ENCODE measurements around the gene RWDD4.
"Not testable (repeated sequence)": the region's sequence is repeated elsewhere in the genome, so short reads cannot be mapped to it uniquely, and the experiment has no call there.

Gene RWDD4

DNA sequence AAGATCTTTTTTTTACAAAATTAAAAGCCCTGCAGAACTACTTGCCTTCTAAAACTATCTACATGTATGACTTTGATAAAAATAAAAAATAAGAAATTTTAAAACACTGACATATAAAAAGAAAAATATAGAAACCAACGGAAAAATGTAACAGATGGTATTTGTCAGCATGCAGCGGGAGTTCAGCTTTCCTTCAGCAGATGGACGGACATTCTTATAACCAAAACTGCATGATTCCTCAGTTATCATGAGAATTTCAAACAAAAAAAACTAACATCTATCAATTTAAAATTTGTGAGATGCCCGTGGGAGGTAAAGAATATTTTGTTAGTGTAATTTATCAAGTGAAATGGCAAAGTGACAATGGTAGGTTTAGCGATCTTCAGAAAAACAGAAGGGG lies 23.2 kb downstream of the RWDD4 start:
- no peak for DNase-seq (ENCODE audit: low spot score)

GRCh38 chr4:183635321-183635720 lies 23.7 kb downstream of the RWDD4 start:
- DNase-seq (ENCODE audit: low spot score) = no peak

DNA sequence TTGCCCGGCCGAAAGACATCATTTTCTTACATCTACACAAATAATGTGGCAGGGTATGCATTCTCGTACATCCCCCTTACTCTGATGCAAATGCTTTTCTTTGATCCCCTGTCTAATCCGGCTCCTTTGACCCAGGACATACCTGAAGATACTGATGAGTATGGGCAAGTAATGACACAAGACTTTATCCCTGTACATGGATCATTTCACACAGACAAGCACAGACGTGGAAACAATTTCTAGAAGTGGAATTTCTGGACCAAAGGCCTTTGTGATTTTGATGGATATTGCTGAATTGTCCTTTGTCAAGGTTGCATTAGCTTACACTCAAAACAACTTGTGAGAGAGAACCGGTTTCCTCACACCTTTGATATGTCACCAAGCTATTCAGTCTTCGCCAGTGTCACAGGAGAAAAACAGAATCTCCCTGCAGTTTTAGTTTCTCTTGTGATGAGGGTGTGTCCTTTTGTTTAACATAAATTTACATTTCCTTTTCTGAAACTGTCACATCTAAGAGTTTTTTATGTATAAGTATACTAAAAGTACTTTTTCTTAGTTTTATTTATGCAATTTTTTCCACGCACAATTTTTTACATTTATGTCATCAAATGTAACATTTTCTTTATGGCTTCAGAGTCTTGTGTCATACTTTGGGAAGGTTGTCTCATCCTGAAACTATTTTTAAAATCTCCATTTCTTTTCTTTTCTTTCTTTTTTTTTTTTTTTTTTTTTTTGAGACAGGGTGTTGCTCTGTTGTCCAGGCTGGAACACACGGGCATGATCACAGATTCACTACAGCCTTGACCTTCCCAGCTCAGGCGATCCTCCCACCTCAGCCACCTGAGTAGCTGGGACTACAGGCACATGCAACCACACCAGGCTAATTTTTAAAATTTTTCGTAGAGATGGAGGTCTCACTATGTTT lies 25.2 kb downstream of the RWDD4 start:
- DNase-seq (ENCODE audit: low spot score) = no peak

GRCh38 chr4:183632689-183633088 lies 26.3 kb downstream of the RWDD4 start:
- DNase-seq (ENCODE audit: low spot score) = no peak

DNA sequence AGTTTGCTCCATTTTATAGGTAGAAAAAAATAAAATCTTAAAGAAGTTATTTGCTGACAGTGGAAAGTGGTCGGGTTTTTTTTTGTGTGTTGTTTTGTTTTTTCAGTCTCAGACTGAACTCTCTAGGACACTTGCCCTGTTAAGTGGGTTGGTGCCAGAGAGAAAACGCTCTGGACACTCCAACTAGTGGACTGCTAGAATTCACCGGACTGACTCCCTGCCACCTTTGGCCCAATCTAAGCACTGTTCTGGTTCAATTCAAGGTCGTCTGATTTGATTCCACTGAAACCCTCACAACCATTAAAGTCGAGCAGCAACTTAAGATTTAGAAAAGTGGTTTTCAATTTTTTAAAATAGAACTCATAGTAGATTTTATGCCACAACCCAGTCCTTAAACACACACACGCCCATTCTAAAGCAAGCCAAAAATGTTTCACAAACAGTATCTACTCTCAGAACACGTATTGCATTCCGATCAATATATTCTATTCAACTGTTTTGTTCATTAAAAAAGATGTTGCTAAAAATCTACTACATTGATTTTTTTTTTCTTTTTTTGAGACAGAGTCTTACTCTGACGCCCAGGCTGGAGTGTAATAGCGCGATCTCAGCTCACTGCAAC lies 27.3 kb downstream of the RWDD4 start:
- no peak for DNase-seq (ENCODE audit: low spot score)

DNA sequence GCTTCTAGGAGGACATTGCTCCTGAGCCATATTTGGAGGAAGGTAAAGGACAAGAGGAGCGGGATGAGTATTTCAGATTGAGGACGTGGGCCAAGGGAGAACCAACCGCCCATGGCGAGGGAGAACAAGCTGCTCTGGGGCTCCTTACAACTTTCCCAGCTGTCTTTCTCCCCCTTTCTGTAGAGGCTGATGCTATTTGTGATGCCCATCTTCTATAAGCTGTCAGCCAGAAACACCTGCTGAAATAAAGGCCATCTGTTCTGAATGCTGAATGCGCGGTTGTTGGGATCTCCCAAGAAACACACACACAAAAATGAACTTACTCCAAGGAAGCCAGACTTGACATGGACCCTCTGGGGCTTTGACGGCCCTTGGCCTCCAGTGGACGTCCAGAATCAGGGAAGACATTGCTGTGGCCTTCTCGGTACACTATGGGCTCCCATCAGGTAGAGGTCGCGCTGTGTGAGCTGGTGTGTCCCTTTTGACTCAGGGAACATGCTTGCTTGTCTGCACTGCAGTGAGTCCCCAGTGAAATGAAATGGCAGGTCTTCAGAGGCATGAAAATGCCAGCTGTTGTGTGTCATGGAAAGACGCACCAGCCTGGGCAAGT lies 30.9 kb downstream of the RWDD4 start:
- no peak for DNase-seq (ENCODE audit: low spot score)

GRCh38 chr4:183627286-183627685 lies 31.7 kb downstream of the RWDD4 start:
- not testable (repeated sequence) for DNase-seq (ENCODE audit: low spot score)

- no peak for DNase-seq (ENCODE audit: low spot score)
Observed at GRCh38 chr4:183626168-183626567, 32.8 kb downstream of the RWDD4 start.

GRCh38 chr4:183624548-183624947 lies 34.4 kb downstream of the RWDD4 start:
- DNase-seq (ENCODE audit: low spot score) = no peak

DNA sequence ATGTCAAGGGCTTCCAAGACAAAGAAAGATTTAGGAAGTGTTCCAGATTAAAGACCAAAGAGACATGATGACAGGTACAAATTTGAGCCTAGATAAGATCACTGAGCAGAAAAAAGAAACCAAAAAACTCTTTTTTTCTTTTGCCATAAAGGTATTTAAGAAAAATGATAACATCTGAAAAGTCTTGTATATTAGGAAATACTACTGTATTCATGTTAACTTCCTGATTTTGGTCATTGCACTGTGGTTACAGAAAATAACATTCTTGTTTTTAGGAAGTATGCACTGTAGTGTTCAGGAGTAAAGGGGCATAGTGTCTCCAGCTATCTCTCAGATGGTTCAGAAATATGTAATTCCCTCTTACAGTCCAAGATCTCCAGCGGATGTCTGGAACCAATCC lies 37.1 kb downstream of the RWDD4 start:
- no peak for DNase-seq (ENCODE audit: low spot score)

DNA sequence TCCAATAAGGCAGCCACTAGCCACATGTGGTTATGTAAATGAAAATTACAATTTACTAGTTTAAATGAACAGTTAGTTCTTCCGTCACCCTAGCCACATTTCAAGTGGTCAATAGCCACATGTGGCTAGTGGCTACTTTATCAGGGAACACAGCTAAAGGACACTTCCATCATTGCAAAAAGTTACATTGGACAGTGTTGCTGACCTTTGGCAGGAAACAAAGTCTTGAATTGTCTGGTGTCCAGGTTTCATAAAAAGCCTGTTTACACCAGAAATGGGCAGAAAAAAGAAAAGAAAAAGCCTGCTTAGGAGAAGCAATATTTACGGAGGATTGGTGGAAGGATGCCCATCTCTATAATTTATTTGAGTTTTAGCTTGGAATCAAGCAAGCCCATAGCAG lies 38.6 kb downstream of the RWDD4 start:
- DNase-seq (ENCODE audit: low spot score) = no peak

- no peak for DNase-seq (ENCODE audit: low spot score)
Observed at GRCh38 chr4:183618681-183619080, 40.3 kb downstream of the RWDD4 start.

- no peak for DNase-seq (ENCODE audit: low spot score)
Observed at GRCh38 chr4:183617075-183617474, 41.9 kb downstream of the RWDD4 start.

- no peak for DNase-seq (ENCODE audit: low spot score)
Observed at GRCh38 chr4:183612329-183613250, 46.4 kb downstream of the RWDD4 start.

DNA sequence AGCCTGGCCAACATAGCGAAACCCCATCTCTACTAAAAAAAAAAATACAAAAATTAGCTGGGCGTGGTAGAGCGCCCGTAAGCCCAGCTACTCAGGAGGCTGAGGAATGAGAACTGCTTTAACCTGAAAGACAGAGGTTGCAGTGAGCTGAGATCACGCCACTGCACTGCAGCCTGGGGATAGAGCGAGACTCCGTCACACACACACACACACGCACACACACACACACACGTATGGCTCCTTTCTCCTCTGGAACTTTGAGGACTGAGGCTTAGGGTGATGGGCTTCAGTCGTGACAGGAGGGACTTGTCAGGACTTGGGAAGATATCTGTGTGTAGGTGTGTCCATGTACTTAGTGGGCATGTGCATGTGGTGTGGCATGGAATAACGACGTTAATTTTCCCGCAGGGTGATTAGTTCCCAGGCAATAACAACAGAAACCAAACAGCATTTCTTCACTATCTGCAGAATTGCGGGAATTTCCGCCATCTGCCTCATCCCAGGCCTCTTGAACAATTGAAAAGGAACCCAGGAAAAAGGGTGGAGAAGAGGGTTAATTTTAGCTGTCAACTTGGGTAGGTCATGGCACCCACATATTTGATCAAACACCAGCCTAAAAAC lies 47.7 kb downstream of the RWDD4 start:
- no peak for DNase-seq (ENCODE audit: low spot score)

DNA sequence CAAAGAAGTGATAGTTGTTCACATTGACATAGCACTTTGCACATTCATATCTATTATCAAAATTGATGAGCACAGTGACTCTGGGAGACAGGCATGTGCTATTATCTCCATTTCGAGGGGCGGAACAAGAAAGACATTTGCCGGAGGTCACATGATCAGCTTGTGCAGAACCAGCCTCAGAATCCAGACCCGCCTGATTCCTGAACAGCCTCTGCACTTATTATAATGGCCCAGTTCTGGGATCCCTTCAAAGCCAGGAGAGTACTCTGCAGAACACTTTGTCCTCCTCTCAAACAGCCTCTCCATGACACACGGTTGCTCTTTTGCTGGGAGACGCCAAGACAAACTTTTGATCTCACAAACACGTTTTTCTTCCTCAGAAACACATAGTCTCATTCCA lies 48.4 kb downstream of the RWDD4 start:
- DNase-seq (ENCODE audit: low spot score) = no peak

GRCh38 chr4:183610033-183610432 lies 49.0 kb downstream of the RWDD4 start:
- DNase-seq (ENCODE audit: low spot score) = no peak

GRCh38 chr4:183609151-183609550 lies 49.8 kb downstream of the RWDD4 start:
- DNase-seq (ENCODE audit: low spot score) = no peak

- no peak for DNase-seq (ENCODE audit: low spot score)
Observed at GRCh38 chr4:183607894-183608293, 51.1 kb downstream of the RWDD4 start.

- no peak for DNase-seq (ENCODE audit: low spot score)
Observed at GRCh38 chr4:183602557-183603027, 56.4 kb downstream of the RWDD4 start.

DNA sequence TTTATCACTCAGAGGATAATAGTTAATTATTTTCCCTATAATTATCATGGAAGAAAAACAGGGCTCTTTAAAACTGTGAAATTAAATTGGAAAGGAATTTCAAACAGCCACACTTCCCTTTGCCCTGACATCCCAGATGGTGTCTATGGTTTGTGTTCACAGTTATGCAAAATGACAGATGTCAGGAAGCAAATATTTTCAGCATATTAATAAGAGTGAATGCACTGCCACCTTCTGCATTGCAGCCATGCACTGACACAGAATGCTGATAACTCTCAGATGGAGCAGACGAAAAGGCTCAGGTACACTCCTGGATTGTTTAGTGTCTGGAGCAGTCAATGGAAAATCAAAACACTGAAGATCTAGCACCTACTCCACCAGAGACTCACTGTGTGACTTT lies 57.6 kb downstream of the RWDD4 start:
- DNase-seq (ENCODE audit: low spot score) = no peak
